Upper lobe of left lung (tissue), 6 donors: Measurements from ENCODE around the gene TRPM5. TPM values are rescaled to one million over a fixed set of nuclear protein-coding genes. Genes with fewer than 3 reads are reported as not detected.

ENCODE experiments used
- ATAC-seq, 2 donors: fragments of 200-7000 bp; cut with Tn5 transposase; one replicate each; pipeline ENCODE4 v1.9.1; 2022; ENCODE audit warnings: mild to moderate bottlenecking in 2 of 2, moderate library complexity in 2 of 2; ENCODE audit not compliant: low FRiP score in 2 of 2
- DNase-seq, 2 donors: peaks; one replicate each; pipeline ENCODE4 v3.0.0-alpha.2; 2019 to 2020
- H3K27ac ChIP-seq, 4 donors: fragments of 200-600 bp; sonication (generic); one replicate each; pipeline ENCODE4 v1.5.1; 2016 to 2019
- H3K27me3 ChIP-seq, 4 donors: fragments of 200-600 bp; sonication (generic); one replicate each; pipeline ENCODE4 v1.5.1; 2017 to 2019
- H3K36me3 ChIP-seq, 4 donors: fragments of 200-600 bp; sonication (generic); one replicate each; pipeline ENCODE4 v1.5.1; 2016 to 2019
- H3K4me1 ChIP-seq, 4 donors: fragments of 200-600 bp; sonication (generic); one replicate each; pipeline ENCODE4 v1.5.1; 2018 to 2019
- H3K4me3 ChIP-seq, 4 donors: fragments of 200-600 bp; sonication (generic); one replicate each; pipeline ENCODE4 v1.5.1; 2017 to 2019; ENCODE audit warnings: mild to moderate bottlenecking in 2 of 4, moderate library complexity in 1 of 4
- H3K9me3 ChIP-seq, 4 donors: fragments of 200-600 bp; sonication (generic); one replicate each; pipeline ENCODE4 v1.5.1; 2018 to 2019
- EP300 ChIP-seq, 4 donors: sonication (generic); formaldehyde crosslinking; IDR thresholded peaks; one replicate each; pipeline ENCODE4 v1.5.1; 2017; ENCODE audit warnings: antibody characterized with exemption in 4 of 4, control low read depth in 2 of 4
- POLR2A ChIP-seq, 4 donors: fragments of 450-650 bp; IDR thresholded peaks; one replicate each; pipeline ENCODE4 v1.5.1; 2016 to 2017; ENCODE audit warnings: antibody characterized with exemption in 4 of 4, mild to moderate bottlenecking in 2 of 4
- POLR2AphosphoS5 ChIP-seq, 2 donors: sonication (generic); formaldehyde crosslinking; IDR thresholded peaks; one replicate each; pipeline ENCODE4 v1.5.1; 2017; ENCODE audit warnings: antibody characterized with exemption in 2 of 2
- WGBS, 2 donors: methylation state at CpG; one replicate each; pipeline ENCODE4 v1.1.5; 2017 to 2018; 5-methylcytosine and 5-hydroxymethylcytosine counted together
- total RNA-seq, 6 donors: library from RNA; depleted of rRNA in 4 of 6; stranded (reverse); fragments of >200 nt in 4 of 6; gene quantifications; one replicate each; pipeline versions ENCODE4 v1.1.0 to v1.2.1, GENCODE V29; 2016 to 2021
- TF ChIP-seq, protein P1 (sequence below), 6 experiments: fragments of 450-650 bp in 4 of 6; fragments of 200-600 bp in 2 of 6; sonication (generic) in 2 of 6; IDR thresholded peaks; one replicate each; pipeline ENCODE4 v1.5.1; 2016 to 2019; ENCODE audit warnings: antibody characterized with exemption in 6 of 6
- donor health status: DM: no; HTN: no; CAD: no; lungs with moderate emphysema.
- donor health status: DM: no; HTN: yes; CAD: no; lungs with severe emphysema.

Gene TRPM5
- total RNA-seq, 6 donors from 2014 or later: not detected

DNA sequence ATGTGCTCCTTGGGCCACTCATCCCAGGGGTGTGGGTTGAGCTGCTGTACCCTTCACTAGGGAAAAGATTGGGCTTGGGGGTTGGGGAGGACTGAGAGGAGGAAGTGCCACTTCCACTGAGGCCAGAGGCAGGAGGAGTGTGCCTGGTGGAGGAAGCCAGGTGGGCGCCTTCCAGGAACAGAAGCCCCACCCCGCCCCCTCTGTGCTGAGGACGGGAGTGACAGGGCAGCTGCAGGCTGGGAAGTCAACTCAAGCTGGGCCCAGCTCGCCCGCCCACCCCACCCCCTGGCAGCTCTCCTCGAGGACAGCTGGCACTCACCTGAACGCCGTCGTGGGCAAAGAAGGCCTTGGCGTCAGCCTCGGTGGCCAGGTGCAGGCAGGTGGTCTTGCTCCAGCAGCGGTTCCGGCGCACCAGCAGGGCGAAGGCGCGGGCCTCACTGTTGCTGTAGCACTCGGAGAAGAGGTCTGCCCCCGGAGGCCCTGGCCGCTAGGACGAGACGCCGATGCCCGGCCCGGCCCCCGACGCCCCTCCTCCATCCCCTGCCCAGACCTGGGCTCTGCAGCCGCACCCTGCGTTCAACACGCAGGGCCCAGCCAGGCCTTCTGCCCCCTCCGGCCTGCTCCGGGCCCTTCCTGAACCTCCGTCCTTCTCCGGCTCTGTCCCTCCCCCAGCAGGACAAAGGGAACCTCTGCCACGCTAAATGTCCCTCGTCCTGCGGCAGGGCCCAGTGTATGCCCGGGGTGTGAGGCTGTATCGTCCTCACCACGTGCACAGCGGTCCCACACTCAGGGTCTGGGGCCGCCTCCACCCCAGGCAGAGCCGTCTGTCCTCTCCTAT, 30.4 kb downstream of the TRPM5 start:
- DNase-seq (peak in 1 of 2 donors; percentile 83), ATAC-seq (no peak)
- Histone ChIP-seq H3K27me3 (peaks cover 0 to 5% (median 0%) of the 10 kb centered on the region in 4 donors), H3K4me3 (no peak overlapping the region), H3K9me3 (no peaks in the 10 kb centered on the region), H3K36me3 (no peaks in the 10 kb centered on the region), H3K4me1 (no peaks in the 10 kb centered on the region), H3K27ac (no peak overlapping the region)
- 84% methylated on average over 19 to 41 of the region's 43 CpGs for WGBS, 2 donors
- TF ChIP-seq POLR2AphosphoS5 (IDR thresholded peaks at IDR 0.05) (no peak), EP300 (IDR thresholded peaks at IDR 0.05) (no peak), POLR2A (IDR thresholded peaks at IDR 0.05) (no peak)
- TF ChIP-seq, protein P1, sequence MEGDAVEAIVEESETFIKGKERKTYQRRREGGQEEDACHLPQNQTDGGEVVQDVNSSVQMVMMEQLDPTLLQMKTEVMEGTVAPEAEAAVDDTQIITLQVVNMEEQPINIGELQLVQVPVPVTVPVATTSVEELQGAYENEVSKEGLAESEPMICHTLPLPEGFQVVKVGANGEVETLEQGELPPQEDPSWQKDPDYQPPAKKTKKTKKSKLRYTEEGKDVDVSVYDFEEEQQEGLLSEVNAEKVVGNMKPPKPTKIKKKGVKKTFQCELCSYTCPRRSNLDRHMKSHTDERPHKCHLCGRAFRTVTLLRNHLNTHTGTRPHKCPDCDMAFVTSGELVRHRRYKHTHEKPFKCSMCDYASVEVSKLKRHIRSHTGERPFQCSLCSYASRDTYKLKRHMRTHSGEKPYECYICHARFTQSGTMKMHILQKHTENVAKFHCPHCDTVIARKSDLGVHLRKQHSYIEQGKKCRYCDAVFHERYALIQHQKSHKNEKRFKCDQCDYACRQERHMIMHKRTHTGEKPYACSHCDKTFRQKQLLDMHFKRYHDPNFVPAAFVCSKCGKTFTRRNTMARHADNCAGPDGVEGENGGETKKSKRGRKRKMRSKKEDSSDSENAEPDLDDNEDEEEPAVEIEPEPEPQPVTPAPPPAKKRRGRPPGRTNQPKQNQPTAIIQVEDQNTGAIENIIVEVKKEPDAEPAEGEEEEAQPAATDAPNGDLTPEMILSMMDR (IDR thresholded peaks at IDR 0.05): no peak

DNA sequence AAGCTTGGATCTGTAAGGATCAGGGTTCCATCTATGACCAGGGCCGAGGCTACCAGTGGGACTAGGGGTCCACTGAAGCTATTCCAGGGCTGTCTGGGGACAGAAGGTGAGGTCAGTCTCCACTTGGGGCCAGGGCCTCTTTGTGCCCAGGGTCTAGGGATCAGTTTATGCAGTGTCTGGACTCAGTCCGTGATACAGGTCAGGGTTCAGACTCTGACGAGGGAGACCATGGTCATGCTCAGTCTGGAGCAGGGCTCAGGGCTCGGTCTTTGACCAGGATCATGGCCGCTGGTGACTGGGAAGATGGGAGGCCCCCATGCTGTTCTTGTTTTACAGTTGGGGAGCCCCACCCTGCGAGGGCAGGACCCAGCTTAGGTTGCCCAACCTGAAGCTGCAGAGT, 32.0 kb downstream of the TRPM5 start:
- TF ChIP-seq POLR2A (IDR thresholded peaks at IDR 0.05) (no peak), EP300 (IDR thresholded peaks at IDR 0.05) (no peak), POLR2AphosphoS5 (IDR thresholded peaks at IDR 0.05) (no peak)
- TF ChIP-seq, protein P1 (IDR thresholded peaks at IDR 0.05): no peak
- ATAC-seq: no peak
- no peak for DNase-seq
- Histone ChIP-seq H3K27me3 (peaks cover 0 to 5% (median 0%) of the 10 kb centered on the region in 4 donors), H3K9me3 (no peaks in the 10 kb centered on the region), H3K27ac (no peak overlapping the region), H3K36me3 (no peaks in the 10 kb centered on the region), H3K4me1 (no peaks in the 10 kb centered on the region), H3K4me3 (no peak overlapping the region)
- WGBS, 2 donors: 60 to 97% methylated on average over 2 to 6 of the region's 6 CpGs

DNA sequence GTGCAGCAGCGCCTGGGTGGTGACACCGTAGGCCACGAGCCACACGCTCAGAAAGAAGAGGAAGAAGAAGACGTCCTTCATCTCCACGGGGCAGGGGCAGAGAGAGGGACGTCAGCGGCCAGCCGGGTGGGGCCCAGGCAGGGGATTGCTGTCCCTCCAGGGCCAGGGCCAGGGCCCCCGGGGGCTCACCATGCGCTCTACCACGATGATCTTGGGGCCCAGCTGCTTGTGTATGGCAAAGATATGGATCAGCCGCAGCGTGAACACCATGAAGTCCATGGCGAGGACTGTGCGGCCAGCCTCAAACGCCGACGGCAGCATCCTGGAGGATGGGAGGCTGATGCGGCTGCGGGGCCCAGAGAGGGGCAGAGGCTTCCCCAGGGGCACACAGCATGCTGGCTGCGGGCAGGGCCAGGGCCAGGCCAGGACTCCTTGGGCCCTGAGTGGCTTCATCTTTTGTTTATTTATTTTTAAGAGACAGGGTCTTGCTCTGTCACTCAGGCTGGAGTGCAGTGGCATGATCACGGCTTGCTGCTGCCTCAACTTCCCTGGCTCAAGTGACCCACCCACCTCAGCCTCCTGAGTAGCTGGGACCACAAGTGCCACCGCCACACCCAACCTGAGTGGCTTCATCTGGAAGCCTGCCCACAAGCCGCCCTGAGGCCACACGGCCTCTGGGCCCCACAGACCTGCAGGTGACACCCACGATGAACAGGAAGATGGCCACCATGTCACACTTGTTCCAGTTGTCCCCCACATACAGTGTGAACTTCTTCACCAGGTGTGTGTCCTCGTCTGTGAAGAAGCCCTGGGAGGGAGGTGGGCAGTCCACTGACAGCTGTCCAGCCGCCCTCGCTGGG, 32.6 kb downstream of the TRPM5 start:
- H3K27me3 ChIP-seq: peaks cover 0 to 5% (median 0%) of the 10 kb centered on the region in 4 donors
- no peak overlapping the region for H3K27ac ChIP-seq
- DNase-seq (peak in 1 of 2 donors; percentile 72), ATAC-seq (no peak)
- H3K4me1 ChIP-seq: no peaks in the 10 kb centered on the region
- H3K36me3 ChIP-seq: no peaks in the 10 kb centered on the region
- H3K4me3 ChIP-seq: no peak overlapping the region
- no peaks in the 10 kb centered on the region for H3K9me3 ChIP-seq
- WGBS, 2 donors: 77% methylated on average over 18 to 24 of the region's 30 CpGs
- TF ChIP-seq POLR2AphosphoS5 (IDR thresholded peaks at IDR 0.05): no peak
- no peak for TF ChIP-seq EP300 (IDR thresholded peaks at IDR 0.05)

DNA sequence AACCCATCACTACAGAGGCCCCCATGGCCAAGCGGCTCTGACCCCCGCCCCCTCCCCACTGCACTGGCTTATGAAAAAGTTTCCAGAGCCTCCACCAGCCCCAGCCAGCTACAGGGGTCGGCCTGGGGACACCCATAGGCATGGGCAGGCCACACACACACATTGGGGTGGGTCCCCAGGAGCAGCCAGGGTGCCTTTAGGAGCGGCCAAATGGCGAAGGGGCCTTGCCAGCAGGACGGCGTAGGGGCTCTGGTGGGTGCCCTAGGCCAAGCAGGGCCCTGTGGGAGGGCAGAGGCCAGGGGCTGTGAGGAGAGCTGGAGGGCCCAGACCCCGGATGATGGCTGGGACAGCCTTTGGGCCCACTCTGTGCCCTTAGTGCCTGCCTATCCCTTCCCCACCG, 33.7 kb downstream of the TRPM5 start:
- no peak overlapping the region for H3K4me3 ChIP-seq
- H3K36me3 ChIP-seq: no peaks in the 10 kb centered on the region
- TF ChIP-seq POLR2AphosphoS5 (IDR thresholded peaks at IDR 0.05) (no peak), EP300 (IDR thresholded peaks at IDR 0.05) (no peak), POLR2A (IDR thresholded peaks at IDR 0.05) (no peak)
- TF ChIP-seq, protein P1 (IDR thresholded peaks at IDR 0.05): no peak
- H3K4me1 ChIP-seq: no peaks in the 10 kb centered on the region
- H3K27ac ChIP-seq: no peak overlapping the region
- 81% methylated on average over 8 of the region's 9 CpGs; no CpG with 5 or more reads in 1 of the 2 donors for WGBS, 2 donors
- ATAC-seq (no peak), DNase-seq (no peak)
- H3K27me3 ChIP-seq: peaks cover 0 to 5% (median 0%) of the 10 kb centered on the region in 4 donors
- H3K9me3 ChIP-seq: no peaks in the 10 kb centered on the region
